ENCODE measurements around the gene COL19A1. TPM values are rescaled to one million over a fixed set of nuclear protein-coding genes. Genes with fewer than 3 reads are reported as not detected.

Gene COL19A1
- total and polyA plus RNA-seq, 2 experiments from 2014 or later: not detected

- TF ChIP-seq ZNF114 (CRISPR knock-in tag; IDR thresholded peaks at IDR 0.05): no peak
- no peak for TF ChIP-seq REST (IDR thresholded peaks at IDR 0.05; ENCODE audit: unreplicated experiment)
Measured at GRCh38 chr6:69917834-69918233, 51.5 kb downstream of the COL19A1 start (continued).

GRCh38 chr6:69918813-69919475 is 52.6 kb downstream of the COL19A1 start:
- Histone ChIP-seq H3K79me2 (replicated peaks; ENCODE audit: insufficient read depth) (no peaks in the 10 kb centered on the region), H4K20me1 (replicated peaks; ENCODE audit: insufficient read depth) (no peaks in the 10 kb centered on the region), H3K36me3 (ENCODE audit: insufficient read depth) (no peaks in the 10 kb centered on the region), H3K4me2 (no peak overlapping the region), H3K27ac (ENCODE audit: low read depth) (no peak overlapping the region), H3K9me2 (ENCODE audit: insufficient read depth) (no peaks in the 10 kb centered on the region), H3K27me3 (ENCODE audit: insufficient read depth) (no peaks in the 10 kb centered on the region), H2AFZ (no peak overlapping the region), H3K4me1 (ENCODE audit: insufficient read depth) (no peaks in the 10 kb centered on the region), H3F3A (replicated peaks; ENCODE audit: low read depth) (no peaks in the 10 kb centered on the region), H3K4me3 (no peak overlapping the region)
- Mint-ChIP-seq H3K27ac (no peak overlapping the region), H3K4me3 (no peak overlapping the region), H3K36me3 (ENCODE audit: low read depth) (no peaks in the 10 kb centered on the region; the same call in 2 of the 3 replicates), H3K9me3 (peaks cover under 1% of the 10 kb centered on the region; the same call in 1 of the 3 replicates), H3K4me1 (peaks cover 7% of the 10 kb centered on the region; the same call in 2 of the 3 replicates), H3K27me3 (ENCODE audit: insufficient read depth, low read depth, poor library complexity) (no peaks in the 10 kb centered on the region)
- DNase-seq (ENCODE audit: low spot score) (no peak), ATAC-seq (no peak)
- no peak for TF ChIP-seq ZNF114 (CRISPR knock-in tag; IDR thresholded peaks at IDR 0.05)
- TF ChIP-seq CTCF (conservative IDR thresholded peaks at IDR 0.05; ENCODE audit: low read depth in 2 of 2): no peak
- no peak for TF ChIP-seq POLR2AphosphoS5 (IDR thresholded peaks at IDR 0.05; ENCODE audit: low read depth)
- no peak for TF ChIP-seq NANOG (IDR thresholded peaks at IDR 0.05; ENCODE audit: borderline replicate concordance)
- no peak for TF ChIP-seq ZNF331 (CRISPR knock-in tag; IDR thresholded peaks at IDR 0.05; ENCODE audit: low read depth)
- no peak for TF ChIP-seq ETS1 (IDR thresholded peaks at IDR 0.05)
- no peak for TF ChIP-seq STAT1 (IDR thresholded peaks at IDR 0.05; ENCODE audit: unreplicated experiment)
- no peak for TF ChIP-seq EZH2 (IDR thresholded peaks at IDR 0.05; ENCODE audit: low read depth, unreplicated experiment)
- TF ChIP-seq, protein P1, sequence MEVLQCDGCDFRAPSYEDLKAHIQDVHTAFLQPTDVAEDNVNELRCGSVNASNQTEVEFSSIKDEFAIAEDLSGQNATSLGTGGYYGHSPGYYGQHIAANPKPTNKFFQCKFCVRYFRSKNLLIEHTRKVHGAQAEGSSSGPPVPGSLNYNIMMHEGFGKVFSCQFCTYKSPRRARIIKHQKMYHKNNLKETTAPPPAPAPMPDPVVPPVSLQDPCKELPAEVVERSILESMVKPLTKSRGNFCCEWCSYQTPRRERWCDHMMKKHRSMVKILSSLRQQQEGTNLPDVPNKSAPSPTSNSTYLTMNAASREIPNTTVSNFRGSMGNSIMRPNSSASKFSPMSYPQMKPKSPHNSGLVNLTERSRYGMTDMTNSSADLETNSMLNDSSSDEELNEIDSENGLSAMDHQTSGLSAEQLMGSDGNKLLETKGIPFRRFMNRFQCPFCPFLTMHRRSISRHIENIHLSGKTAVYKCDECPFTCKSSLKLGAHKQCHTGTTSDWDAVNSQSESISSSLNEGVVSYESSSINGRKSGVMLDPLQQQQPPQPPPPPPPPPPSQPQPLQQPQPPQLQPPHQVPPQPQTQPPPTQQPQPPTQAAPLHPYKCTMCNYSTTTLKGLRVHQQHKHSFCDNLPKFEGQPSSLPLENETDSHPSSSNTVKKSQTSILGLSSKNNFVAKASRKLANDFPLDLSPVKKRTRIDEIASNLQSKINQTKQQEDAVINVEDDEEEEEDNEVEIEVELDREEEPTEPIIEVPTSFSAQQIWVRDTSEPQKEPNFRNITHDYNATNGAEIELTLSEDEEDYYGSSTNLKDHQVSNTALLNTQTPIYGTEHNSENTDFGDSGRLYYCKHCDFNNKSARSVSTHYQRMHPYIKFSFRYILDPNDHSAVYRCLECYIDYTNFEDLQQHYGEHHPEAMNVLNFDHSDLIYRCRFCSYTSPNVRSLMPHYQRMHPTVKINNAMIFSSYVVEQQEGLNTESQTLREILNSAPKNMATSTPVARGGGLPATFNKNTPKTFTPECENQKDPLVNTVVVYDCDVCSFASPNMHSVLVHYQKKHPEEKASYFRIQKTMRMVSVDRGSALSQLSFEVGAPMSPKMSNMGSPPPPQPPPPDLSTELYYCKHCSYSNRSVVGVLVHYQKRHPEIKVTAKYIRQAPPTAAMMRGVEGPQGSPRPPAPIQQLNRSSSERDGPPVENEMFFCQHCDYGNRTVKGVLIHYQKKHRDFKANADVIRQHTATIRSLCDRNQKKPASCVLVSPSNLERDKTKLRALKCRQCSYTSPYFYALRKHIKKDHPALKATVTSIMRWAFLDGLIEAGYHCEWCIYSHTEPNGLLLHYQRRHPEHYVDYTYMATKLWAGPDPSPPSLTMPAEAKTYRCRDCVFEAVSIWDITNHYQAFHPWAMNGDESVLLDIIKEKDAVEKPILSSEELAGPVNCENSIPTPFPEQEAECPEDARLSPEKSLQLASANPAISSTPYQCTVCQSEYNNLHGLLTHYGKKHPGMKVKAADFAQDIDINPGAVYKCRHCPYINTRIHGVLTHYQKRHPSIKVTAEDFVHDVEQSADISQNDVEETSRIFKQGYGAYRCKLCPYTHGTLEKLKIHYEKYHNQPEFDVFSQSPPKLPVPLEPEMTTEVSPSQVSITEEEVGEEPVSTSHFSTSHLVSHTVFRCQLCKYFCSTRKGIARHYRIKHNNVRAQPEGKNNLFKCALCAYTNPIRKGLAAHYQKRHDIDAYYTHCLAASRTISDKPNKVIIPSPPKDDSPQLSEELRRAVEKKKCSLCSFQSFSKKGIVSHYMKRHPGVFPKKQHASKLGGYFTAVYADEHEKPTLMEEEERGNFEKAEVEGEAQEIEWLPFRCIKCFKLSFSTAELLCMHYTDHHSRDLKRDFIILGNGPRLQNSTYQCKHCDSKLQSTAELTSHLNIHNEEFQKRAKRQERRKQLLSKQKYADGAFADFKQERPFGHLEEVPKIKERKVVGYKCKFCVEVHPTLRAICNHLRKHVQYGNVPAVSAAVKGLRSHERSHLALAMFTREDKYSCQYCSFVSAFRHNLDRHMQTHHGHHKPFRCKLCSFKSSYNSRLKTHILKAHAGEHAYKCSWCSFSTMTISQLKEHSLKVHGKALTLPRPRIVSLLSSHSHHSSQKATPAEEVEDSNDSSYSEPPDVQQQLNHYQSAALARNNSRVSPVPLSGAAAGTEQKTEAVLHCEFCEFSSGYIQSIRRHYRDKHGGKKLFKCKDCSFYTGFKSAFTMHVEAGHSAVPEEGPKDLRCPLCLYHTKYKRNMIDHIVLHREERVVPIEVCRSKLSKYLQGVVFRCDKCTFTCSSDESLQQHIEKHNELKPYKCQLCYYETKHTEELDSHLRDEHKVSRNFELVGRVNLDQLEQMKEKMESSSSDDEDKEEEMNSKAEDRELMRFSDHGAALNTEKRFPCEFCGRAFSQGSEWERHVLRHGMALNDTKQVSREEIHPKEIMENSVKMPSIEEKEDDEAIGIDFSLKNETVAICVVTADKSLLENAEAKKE (CRISPR knock-in tag; IDR thresholded peaks at IDR 0.05): no peak
- no peak for TF ChIP-seq CREB1 (CRISPR knock-in tag; IDR thresholded peaks at IDR 0.05; ENCODE audit: low read depth)
- TF ChIP-seq EZH2phosphoT487 (IDR thresholded peaks at IDR 0.05; ENCODE audit: unreplicated experiment): no peak
- TF ChIP-seq JUNB (IDR thresholded peaks at IDR 0.05; ENCODE audit: unreplicated experiment): no peak

All from GM23338 (cell line).